B cell (primary cell): ENCODE measurements around the gene RCC1.
"Not testable (repeated sequence)": the region's sequence is repeated elsewhere in the genome, so short reads cannot be mapped to it uniquely, and the experiment has no call there.

ENCODE experiments used
- CTCF ChIP-seq: fragments of 200-600 bp; IDR thresholded peaks from one replicate; pipeline ENCODE4 v1.8.0; 2022; ENCODE audit warnings: antibody characterized with exemption, mild to moderate bottlenecking
- EZH2 ChIP-seq: IDR thresholded peaks from 2 replicates; pipeline ENCODE4 v1.6.1; 2012; ENCODE audit warnings: borderline replicate concordance, low read depth, mild to moderate bottlenecking, moderate library complexity, low read length; ENCODE audit not compliant: insufficient read depth, poor library complexity, severe bottlenecking

GRCh38 chr1:28520796-28521195 is 15.0 kb downstream of the RCC1 start:
- TF ChIP-seq CTCF, EZH2: not testable (repeated sequence)
